Measurements from ENCODE around the gene EPHB2.

GRCh38 chr1:22786719-22787489 lies 76.3 kb downstream of the EPHB2 start:
- TF ChIP-seq POLR2A (IDR thresholded peaks at IDR 0.05): no peak
- TF ChIP-seq, protein P1, sequence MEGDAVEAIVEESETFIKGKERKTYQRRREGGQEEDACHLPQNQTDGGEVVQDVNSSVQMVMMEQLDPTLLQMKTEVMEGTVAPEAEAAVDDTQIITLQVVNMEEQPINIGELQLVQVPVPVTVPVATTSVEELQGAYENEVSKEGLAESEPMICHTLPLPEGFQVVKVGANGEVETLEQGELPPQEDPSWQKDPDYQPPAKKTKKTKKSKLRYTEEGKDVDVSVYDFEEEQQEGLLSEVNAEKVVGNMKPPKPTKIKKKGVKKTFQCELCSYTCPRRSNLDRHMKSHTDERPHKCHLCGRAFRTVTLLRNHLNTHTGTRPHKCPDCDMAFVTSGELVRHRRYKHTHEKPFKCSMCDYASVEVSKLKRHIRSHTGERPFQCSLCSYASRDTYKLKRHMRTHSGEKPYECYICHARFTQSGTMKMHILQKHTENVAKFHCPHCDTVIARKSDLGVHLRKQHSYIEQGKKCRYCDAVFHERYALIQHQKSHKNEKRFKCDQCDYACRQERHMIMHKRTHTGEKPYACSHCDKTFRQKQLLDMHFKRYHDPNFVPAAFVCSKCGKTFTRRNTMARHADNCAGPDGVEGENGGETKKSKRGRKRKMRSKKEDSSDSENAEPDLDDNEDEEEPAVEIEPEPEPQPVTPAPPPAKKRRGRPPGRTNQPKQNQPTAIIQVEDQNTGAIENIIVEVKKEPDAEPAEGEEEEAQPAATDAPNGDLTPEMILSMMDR (IDR thresholded peaks at IDR 0.05): no peak
